GM12873 (cell line): ENCODE measurements around the gene RNF217.

Experiments
- TF ChIP-seq, protein P1 (sequence below): IDR thresholded peaks from 2 replicates; pipeline ENCODE4 v1.5.1; 2012; ENCODE audit warnings: low read depth, mild to moderate bottlenecking, moderate library complexity, low read length, control low read depth; ENCODE audit not compliant: insufficient read depth; ENCODE audit errors: missing control alignments

The RNF217 gene

GRCh38 chr6:124993327-124993726 is 31.1 kb downstream of the RNF217 start:
- TF ChIP-seq, protein P1, sequence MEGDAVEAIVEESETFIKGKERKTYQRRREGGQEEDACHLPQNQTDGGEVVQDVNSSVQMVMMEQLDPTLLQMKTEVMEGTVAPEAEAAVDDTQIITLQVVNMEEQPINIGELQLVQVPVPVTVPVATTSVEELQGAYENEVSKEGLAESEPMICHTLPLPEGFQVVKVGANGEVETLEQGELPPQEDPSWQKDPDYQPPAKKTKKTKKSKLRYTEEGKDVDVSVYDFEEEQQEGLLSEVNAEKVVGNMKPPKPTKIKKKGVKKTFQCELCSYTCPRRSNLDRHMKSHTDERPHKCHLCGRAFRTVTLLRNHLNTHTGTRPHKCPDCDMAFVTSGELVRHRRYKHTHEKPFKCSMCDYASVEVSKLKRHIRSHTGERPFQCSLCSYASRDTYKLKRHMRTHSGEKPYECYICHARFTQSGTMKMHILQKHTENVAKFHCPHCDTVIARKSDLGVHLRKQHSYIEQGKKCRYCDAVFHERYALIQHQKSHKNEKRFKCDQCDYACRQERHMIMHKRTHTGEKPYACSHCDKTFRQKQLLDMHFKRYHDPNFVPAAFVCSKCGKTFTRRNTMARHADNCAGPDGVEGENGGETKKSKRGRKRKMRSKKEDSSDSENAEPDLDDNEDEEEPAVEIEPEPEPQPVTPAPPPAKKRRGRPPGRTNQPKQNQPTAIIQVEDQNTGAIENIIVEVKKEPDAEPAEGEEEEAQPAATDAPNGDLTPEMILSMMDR: no peak

DNA sequence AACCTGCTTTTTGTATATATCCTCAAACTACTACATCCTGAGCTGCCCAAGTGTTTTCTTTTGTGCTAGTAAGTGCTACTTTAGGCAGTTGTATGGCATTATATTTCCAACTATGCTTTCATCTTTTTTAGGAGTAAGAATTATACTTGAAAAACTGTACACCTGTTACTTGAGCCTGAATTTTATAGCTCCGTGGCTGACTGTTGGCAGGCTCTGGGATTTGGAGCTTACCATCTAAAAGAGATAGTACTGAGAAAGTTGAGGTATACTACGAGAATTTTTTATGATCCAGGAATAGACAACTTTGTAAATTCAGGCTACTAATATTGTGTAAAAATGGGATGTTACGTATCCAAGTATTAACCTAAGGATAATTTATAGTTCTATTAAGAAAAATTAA is 32.4 kb downstream of the RNF217 start:
- TF ChIP-seq, protein P1: no peak

GRCh38 chr6:124995131-124995530 is 32.9 kb downstream of the RNF217 start:
- TF ChIP-seq, protein P1: no peak

- TF ChIP-seq, protein P1: no peak
These were observed 33.5 kb downstream of the RNF217 start for GRCh38 chr6:124995645-124996325.

- TF ChIP-seq, protein P1: no peak
These were observed 34.2 kb downstream of the RNF217 start for GRCh38 chr6:124996411-124996810.

DNA sequence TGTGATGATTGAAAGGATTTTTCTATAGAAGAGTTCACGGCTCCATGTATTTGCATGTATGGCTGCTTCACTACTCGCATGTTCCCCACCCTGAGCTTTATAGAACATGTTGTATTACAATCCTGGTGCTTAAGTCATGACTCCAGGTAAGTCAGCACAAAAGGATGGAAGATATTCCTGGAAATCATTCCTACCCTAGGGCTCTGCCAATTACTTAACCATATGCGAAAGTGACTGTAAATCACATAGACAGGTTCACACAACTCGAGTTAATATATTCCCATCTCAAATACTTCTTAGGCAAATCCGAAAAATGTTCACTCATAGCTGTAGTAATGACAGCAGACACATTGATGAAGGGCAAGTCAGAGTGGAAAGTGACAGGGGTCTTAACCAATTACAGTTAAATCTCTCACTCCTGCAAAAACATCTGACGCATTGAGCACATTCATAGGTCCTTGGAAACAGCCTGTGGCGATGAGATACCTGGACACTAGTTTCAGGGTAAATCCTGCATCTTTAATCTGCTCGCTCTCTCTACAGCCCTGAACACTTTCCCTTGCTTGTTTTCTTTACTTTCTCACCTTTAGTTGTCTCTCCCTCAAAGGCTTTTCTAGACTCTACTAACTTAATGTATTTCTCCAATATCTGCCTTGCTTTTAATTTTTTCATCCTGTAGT is 35.1 kb downstream of the RNF217 start:
- TF ChIP-seq, protein P1: no peak

DNA sequence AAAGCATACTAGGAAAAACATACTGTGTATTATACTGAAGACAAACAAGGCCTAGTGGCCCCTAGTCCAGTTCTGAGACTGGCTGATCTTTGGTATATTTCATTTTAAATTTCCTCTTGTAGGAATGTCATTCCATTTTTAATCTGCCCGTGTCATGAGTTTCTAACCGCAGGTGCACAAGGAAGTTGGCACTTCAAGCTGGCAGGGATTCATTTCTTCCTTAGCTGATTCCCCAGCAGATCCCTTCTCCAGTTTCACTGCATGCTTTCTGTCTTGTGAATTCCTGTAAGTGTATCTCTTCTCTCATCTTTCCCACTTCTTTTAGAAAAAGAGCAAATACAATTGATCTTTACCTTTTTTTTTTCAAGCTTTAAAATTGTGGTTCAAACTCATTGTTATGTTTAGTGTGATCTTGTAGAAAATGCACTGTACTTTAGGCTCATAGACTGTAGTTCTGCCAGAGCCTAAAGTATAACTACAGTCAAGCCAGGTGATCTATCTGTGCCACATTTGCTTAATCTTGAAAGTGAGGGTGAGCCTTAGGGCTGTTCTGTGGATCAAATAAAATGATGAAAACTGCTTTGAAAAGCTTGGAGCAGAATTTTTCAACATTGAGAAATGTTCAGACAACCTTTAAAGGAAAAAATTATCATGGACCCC is 37.0 kb downstream of the RNF217 start:
- TF ChIP-seq, protein P1: no peak
